ENCODE data around the gene DUXB. TPM values are rescaled to one million over a fixed set of nuclear protein-coding genes. Genes with fewer than 3 reads are reported as not detected.

The DUXB gene
- total and polyA plus RNA-seq, 2 of the 13 experiments (the other 11 are each of a cell fraction or from before 2014, with no cell fraction given), result not detected

DNA sequence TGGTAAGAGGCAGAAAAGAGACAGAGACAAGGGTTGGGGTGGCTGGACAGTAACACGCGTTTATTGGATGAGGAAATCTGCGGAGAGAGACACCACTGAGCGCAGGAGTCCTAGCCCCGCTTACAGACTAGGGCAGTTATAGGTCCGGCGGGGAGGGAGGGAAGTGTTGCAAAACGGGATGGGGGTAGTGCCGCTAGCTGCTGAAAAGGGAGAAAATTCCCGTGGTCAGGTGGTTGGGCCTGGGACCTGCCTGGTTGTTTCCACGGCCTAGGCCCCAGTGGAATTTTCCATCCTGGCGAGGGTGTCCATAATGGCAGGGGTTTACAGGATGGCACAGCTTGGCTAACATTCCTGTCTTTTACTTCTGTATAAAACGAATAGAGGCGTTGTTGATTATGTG, 19.0 kb downstream of the DUXB start (continued):
- TF ChIP-seq, protein P1, sequence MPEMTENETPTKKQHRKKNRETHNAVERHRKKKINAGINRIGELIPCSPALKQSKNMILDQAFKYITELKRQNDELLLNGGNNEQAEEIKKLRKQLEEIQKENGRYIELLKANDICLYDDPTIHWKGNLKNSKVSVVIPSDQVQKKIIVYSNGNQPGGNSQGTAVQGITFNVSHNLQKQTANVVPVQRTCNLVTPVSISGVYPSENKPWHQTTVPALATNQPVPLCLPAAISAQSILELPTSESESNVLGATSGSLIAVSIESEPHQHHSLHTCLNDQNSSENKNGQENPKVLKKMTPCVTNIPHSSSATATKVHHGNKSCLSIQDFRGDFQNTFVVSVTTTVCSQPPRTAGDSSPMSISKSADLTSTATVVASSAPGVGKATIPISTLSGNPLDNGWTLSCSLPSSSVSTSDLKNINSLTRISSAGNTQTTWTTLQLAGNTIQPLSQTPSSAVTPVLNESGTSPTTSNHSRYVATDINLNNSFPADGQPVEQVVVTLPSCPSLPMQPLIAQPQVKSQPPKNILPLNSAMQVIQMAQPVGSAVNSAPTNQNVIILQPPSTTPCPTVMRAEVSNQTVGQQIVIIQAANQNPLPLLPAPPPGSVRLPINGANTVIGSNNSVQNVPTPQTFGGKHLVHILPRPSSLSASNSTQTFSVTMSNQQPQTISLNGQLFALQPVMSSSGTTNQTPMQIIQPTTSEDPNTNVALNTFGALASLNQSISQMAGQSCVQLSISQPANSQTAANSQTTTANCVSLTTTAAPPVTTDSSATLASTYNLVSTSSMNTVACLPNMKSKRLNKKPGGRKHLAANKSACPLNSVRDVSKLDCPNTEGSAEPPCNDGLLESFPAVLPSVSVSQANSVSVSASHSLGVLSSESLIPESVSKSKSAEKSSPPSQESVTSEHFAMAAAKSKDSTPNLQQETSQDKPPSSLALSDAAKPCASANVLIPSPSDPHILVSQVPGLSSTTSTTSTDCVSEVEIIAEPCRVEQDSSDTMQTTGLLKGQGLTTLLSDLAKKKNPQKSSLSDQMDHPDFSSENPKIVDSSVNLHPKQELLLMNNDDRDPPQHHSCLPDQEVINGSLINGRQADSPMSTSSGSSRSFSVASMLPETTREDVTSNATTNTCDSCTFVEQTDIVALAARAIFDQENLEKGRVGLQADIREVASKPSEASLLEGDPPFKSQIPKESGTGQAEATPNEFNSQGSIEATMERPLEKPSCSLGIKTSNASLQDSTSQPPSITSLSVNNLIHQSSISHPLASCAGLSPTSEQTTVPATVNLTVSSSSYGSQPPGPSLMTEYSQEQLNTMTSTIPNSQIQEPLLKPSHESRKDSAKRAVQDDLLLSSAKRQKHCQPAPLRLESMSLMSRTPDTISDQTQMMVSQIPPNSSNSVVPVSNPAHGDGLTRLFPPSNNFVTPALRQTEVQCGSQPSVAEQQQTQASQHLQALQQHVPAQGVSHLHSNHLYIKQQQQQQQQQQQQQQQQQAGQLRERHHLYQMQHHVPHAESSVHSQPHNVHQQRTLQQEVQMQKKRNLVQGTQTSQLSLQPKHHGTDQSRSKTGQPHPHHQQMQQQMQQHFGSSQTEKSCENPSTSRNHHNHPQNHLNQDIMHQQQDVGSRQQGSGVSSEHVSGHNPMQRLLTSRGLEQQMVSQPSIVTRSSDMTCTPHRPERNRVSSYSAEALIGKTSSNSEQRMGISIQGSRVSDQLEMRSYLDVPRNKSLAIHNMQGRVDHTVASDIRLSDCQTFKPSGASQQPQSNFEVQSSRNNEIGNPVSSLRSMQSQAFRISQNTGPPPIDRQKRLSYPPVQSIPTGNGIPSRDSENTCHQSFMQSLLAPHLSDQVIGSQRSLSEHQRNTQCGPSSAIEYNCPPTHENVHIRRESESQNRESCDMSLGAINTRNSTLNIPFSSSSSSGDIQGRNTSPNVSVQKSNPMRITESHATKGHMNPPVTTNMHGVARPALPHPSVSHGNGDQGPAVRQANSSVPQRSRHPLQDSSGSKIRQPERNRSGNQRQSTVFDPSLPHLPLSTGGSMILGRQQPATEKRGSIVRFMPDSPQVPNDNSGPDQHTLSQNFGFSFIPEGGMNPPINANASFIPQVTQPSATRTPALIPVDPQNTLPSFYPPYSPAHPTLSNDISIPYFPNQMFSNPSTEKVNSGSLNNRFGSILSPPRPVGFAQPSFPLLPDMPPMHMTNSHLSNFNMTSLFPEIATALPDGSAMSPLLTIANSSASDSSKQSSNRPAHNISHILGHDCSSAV (CRISPR knock-in tag; IDR thresholded peaks at IDR 0.05; ENCODE audit: borderline replicate concordance), result no peak
- TF ChIP-seq ZNF749 (CRISPR knock-in tag; IDR thresholded peaks at IDR 0.05; ENCODE audit: borderline replicate concordance) (no peak), THAP11 (CRISPR knock-in tag; IDR thresholded peaks at IDR 0.05) (0 out of 2 replicates have a peak, but pooled peaks have one; percentile 15), HNF4A (CRISPR knock-in tag; IDR thresholded peaks at IDR 0.05) (peak; percentile 1; the same call in 1 of the 2 replicates), ZFY (CRISPR knock-in tag; IDR thresholded peaks at IDR 0.05) (peak; percentile 74), GTF2F1 (IDR thresholded peaks at IDR 0.05; ENCODE audit: low read length) (no peak), PITX1 (CRISPR knock-in tag; IDR thresholded peaks at IDR 0.05) (no peak), CBFB (CRISPR knock-in tag; IDR thresholded peaks at IDR 0.05) (0 out of 2 replicates have a peak, but pooled peaks have one; percentile 55), ZBTB20 (CRISPR knock-in tag; IDR thresholded peaks at IDR 0.05; ENCODE audit: borderline replicate concordance, low read depth) (no peak), ZNF276 (CRISPR knock-in tag; IDR thresholded peaks at IDR 0.05; ENCODE audit: low read depth) (no peak), YEATS4 (CRISPR knock-in tag; IDR thresholded peaks at IDR 0.05; ENCODE audit: borderline replicate concordance) (0 out of 2 replicates have a peak, but pooled peaks have one; percentile 19), ZFX (CRISPR knock-in tag; IDR thresholded peaks at IDR 0.05; ENCODE audit: low read depth) (peak; percentile 72), TBL1XR1 (IDR thresholded peaks at IDR 0.05; ENCODE audit: borderline replicate concordance, low read length, partially characterized antibody) (no peak), KLF12 (CRISPR knock-in tag; IDR thresholded peaks at IDR 0.05; ENCODE audit: borderline replicate concordance) (no peak), PHF8 (CRISPR knock-in tag; IDR thresholded peaks at IDR 0.05) (no peak; the same call in 1 of the 2 replicates), SIN3A (IDR thresholded peaks at IDR 0.05; ENCODE audit: borderline replicate concordance, low read depth, low read length) (no peak), ZNF782 (CRISPR knock-in tag; IDR thresholded peaks at IDR 0.05; ENCODE audit: borderline replicate concordance) (0 out of 2 replicates have a peak, but pooled peaks have one; percentile 13), ATF7-NPFF (CRISPR knock-in tag; IDR thresholded peaks at IDR 0.05; ENCODE audit: low read depth) (no peak)
- TF ChIP-seq, protein P2, sequence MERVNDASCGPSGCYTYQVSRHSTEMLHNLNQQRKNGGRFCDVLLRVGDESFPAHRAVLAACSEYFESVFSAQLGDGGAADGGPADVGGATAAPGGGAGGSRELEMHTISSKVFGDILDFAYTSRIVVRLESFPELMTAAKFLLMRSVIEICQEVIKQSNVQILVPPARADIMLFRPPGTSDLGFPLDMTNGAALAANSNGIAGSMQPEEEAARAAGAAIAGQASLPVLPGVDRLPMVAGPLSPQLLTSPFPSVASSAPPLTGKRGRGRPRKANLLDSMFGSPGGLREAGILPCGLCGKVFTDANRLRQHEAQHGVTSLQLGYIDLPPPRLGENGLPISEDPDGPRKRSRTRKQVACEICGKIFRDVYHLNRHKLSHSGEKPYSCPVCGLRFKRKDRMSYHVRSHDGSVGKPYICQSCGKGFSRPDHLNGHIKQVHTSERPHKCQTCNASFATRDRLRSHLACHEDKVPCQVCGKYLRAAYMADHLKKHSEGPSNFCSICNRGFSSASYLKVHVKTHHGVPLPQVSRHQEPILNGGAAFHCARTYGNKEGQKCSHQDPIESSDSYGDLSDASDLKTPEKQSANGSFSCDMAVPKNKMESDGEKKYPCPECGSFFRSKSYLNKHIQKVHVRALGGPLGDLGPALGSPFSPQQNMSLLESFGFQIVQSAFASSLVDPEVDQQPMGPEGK (CRISPR knock-in tag; IDR thresholded peaks at IDR 0.05), result peak; percentile 74
